HG02973 (cell line): ENCODE measurements around the gene BEST1.

Experiments used
- ATAC-seq: cut with Tn5 transposase; IDR thresholded peaks from one replicate; pipeline ENCODE4 v1.9.1; 2021; ENCODE audit warnings: moderate library complexity; ENCODE audit not compliant: unreplicated experiment

Gene BEST1

GRCh38 chr11:61950035-61950547 is at the start of gene BEST1:
TSS of gene BEST1 (plus strand) at chr11:61950351. CDS start at chr11:61951807, 1,456 bp downstream.
- ATAC-seq = no peak

- no peak for ATAC-seq
These were observed 48.8 kb upstream of the BEST1 start for GRCh38 chr11:61901397-61901796.

- ATAC-seq = no peak
These were observed 47.8 kb upstream of the BEST1 start for GRCh38 chr11:61902313-61902712.

GRCh38 chr11:61903845-61904244 is 46.3 kb upstream of the BEST1 start:
- ATAC-seq = no peak

GRCh38 chr11:61904539-61905048 is 45.6 kb upstream of the BEST1 start:
- no peak for ATAC-seq

GRCh38 chr11:61905067-61905696 is 45.0 kb upstream of the BEST1 start:
- no peak for ATAC-seq

GRCh38 chr11:61905801-61906521 is 44.2 kb upstream of the BEST1 start:
- ATAC-seq = no peak

GRCh38 chr11:61906522-61906909 is 43.6 kb upstream of the BEST1 start:
- no peak for ATAC-seq

GRCh38 chr11:61907282-61907681 is 42.9 kb upstream of the BEST1 start:
- ATAC-seq = no peak

- no peak for ATAC-seq
These were observed 42.1 kb upstream of the BEST1 start for GRCh38 chr11:61907871-61908729.

GRCh38 chr11:61908730-61909316 is 41.3 kb upstream of the BEST1 start:
- no peak for ATAC-seq

GRCh38 chr11:61910187-61911127 is 39.7 kb upstream of the BEST1 start:
- ATAC-seq = no peak

- ATAC-seq = no peak
These were observed 38.9 kb upstream of the BEST1 start for GRCh38 chr11:61911128-61911700.

GRCh38 chr11:61911701-61912529 is 38.2 kb upstream of the BEST1 start:
- no peak for ATAC-seq

- no peak for ATAC-seq
These were observed 37.6 kb upstream of the BEST1 start for GRCh38 chr11:61912530-61912898.

- ATAC-seq = no peak
These were observed 37.0 kb upstream of the BEST1 start for GRCh38 chr11:61912991-61913698.

GRCh38 chr11:61913699-61914395 is 36.3 kb upstream of the BEST1 start:
- ATAC-seq = no peak
